ENCODE measurements around the gene ELMO1.

DNA sequence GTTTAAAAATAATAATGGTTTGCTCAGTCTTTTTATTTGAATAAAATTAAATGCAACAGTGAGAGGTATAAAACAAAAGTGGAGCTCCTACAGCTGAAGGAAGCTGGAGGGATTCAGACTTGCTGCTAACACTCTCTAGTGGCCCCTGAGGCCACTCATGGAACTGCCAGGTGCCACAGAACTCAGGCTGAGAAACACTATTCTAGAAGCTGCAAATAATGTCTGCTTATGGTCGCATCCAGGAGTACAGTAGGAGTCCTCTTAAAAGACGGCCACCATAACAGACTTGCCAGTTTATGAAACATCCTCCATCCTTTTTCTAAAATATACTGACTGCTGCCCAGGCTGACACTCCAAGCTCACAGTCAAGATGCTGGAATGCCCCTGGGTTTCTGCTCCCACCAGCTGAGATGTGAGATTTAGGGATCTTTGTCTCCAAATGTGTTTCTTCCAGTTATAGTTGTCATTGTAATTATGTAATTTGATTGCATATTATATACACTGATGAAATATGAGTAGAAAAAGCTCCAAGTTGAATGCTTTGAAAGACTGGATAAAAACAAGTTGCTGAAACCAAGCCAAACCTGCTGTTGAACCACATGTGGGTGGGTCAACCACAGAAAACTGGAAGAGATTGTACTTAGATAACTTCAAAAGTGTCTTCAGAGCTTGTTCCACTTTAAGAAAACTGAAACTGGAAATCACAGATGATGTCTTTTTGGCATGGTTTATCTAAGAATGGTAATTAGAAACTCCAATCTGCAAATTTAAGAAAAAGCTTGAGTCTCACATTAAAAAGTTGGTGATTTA lies 510.7 kb downstream of the ELMO1 start:
- no peak for TF ChIP-seq POLR2AphosphoS5 (IDR thresholded peaks at IDR 0.05; ENCODE audit: low read depth, low read length)
- TF ChIP-seq POLR2A (IDR thresholded peaks at IDR 0.05; ENCODE audit: low read depth, low read length), result no peak

Data from GM12892 (cell line).